ES-I3 (cell line): ENCODE data around the gene EFNB3.

Experiments
- H3K36me3 ChIP-seq: 2 replicates; pipeline ENCODE4 v1.6.1; 2013; ENCODE audit warnings: mild to moderate bottlenecking, low read length, control low read depth, moderate library complexity; ENCODE audit not compliant: insufficient read depth
- H3K4me1 ChIP-seq: 2 replicates; pipeline ENCODE4 v1.6.1; 2013; ENCODE audit warnings: mild to moderate bottlenecking, control low read depth, low read length; ENCODE audit not compliant: insufficient read depth
- H3K9ac ChIP-seq: 2 replicates; pipeline ENCODE4 v1.6.1; 2013; ENCODE audit warnings: low read depth, mild to moderate bottlenecking, low read length, moderate library complexity
- H3K9me3 ChIP-seq: 2 replicates; pipeline ENCODE4 v1.6.1; 2013; ENCODE audit warnings: mild to moderate bottlenecking, low read length, moderate library complexity; ENCODE audit not compliant: control insufficient read depth, insufficient read depth

Gene EFNB3

DNA sequence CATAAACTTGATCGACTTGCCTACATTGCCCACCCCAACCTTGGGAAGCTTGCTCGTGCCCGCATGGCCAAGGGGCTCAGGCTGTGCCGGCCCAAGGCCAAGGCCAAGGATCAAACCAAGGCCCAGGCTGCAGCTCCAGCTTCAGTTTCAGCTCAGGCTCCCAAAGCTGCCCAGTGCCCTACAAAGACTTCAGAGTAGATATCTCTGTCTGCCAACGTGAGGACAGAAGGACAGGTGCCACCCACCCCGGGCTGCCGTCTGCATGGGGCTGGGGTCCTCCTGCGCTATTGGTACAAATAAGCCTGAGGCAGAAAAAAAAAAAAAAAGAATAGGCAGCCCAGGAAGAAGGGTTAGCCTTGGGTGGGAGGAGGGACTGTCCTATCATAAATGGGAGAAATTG lies 49.7 kb downstream of the EFNB3 start:
- H3K9me3 ChIP-seq = no peaks in the 10 kb centered on the region
- H3K4me1 ChIP-seq = 0 out of 2 replicates have a peak, but pooled peaks cover 4% of the 10 kb centered on the region
- H3K9ac ChIP-seq = no peak overlapping the region
- H3K36me3 ChIP-seq = no peaks in the 10 kb centered on the region

DNA sequence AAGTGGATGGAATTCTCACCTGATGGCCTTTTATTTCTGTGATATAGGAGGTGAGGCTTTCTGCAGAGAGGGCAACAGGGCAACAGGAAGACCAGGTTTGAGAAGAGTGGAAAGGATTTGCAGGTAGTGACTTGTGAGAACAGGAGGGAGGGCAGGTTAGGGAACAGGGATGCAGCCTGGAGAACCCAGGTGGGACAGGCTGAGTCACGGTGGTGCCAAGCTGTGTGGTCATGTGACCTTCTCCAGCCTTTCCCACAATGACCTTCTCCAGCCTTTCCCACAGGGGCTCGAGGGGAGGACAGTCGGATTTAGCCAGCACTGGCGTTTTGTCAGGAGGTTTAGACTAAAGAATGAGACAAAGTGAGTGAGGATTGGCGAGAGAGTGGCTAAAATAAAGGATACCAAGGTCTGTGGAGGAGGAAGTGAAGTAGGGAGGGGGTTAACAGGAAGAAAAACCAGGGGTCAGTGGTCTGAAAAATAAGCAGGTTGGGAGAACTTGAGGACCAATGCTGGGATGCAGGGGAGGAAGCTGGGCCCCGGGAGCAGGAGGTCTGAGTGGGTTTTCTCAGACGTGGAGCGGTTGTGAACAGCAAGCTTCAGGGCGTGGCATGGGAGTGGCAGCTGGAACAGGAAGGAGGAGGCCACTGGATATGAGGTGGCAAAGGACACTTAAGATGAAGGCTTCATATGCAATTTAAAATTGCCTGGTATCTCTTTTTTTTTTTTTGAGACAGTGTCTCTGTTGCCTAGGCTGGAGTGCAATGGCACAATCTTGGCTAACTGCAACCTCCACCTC lies 50.3 kb downstream of the EFNB3 start:
- H3K9me3 ChIP-seq = no peaks in the 10 kb centered on the region
- H3K36me3 ChIP-seq = no peaks in the 10 kb centered on the region
- H3K9ac ChIP-seq = no peak overlapping the region
- H3K4me1 ChIP-seq = 0 out of 2 replicates have a peak, but pooled peaks cover 4% of the 10 kb centered on the region

DNA sequence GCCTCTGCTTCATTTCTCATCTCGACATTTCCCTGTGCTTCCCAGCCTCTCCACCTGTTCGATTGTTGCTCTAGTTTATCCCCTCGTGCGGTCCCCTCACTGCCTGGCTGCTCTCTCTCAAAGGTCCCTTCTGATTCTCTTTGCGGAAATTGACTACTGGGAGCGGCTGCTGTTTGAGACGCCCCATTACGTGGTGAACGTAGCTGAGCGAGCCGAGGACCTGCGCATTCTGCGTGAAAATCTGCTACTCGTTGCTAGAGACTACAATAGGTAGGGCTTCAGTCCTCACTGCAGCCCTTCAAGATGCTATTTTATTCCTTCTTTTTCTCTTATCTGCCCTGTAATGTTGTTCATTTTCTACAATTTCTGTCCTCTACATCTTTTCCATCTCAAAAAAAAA lies 52.0 kb downstream of the EFNB3 start:
- H3K9me3 ChIP-seq = no peaks in the 10 kb centered on the region
- 0 out of 2 replicates have a peak, but pooled peaks cover 4% of the 10 kb centered on the region for H3K4me1 ChIP-seq
- H3K9ac ChIP-seq = no peak overlapping the region
- H3K36me3 ChIP-seq = no peaks in the 10 kb centered on the region; the same call in 1 of the 2 replicates
